PC-3 (cell line): Measurements from ENCODE around the gene BMP5. TPM values are rescaled to one million over a fixed set of nuclear protein-coding genes. Genes with fewer than 3 reads are reported as not detected.
A peak's percentile ranks its signal among the peaks of the same experiment; 100 is the strongest.

Experiments used
- ATAC-seq: fragments of 200-7000 bp; cut with Tn5 transposase; 2 replicates; pipeline ENCODE4 v1.9.1; 2020; ENCODE audit warnings: mild to moderate bottlenecking, moderate library complexity
- BruUV-seq: library from RNA; stranded (reverse); fragments of 400-500 nt; replicated peaks from 2 replicates; lab custom pipeline; 2021; lab: Mats Ljungman, UMichigan
- CTCF ChIA-PET: fragments of 300-600 bp; sonication (Branson Sonifier 250); formaldehyde crosslinking; loops from one replicate; lab custom pipeline; 2022; ENCODE audit warnings: antibody characterized with exemption; lab: Charles Lee
- POLR2A ChIA-PET: fragments of 300-600 bp; sonication (Branson Sonifier 250); formaldehyde crosslinking; loops from one replicate; lab custom pipeline; 2022; ENCODE audit warnings: antibody characterized with exemption; ENCODE audit not compliant: unreplicated experiment; lab: Charles Lee
- DNase-seq: peaks from one replicate; pipeline ENCODE4 v3.0.0-alpha.2; 2015
- H2AFZ ChIP-seq: fragments of 300-600 bp; sonication (generic); 2 replicates; pipeline ENCODE4 v1.6.0; 2016; ENCODE audit warnings: antibody characterized with exemption, low read length
- H3F3A ChIP-seq: fragments of 300-600 bp; sonication (generic); one replicate; pipeline ENCODE4 v1.6.0; 2017; ENCODE audit warnings: antibody characterized with exemption, low read length, control low read depth, mild to moderate bottlenecking; ENCODE audit not compliant: unreplicated experiment
- H3K27ac ChIP-seq: fragments of 300-600 bp; sonication (generic); 2 replicates; pipeline ENCODE4 v1.5.1; 2016; ENCODE audit warnings: mild to moderate bottlenecking, low read length
- H3K27me3 ChIP-seq: fragments of 300-600 bp; sonication (generic); 2 replicates; pipeline ENCODE4 v1.6.1; 2016; ENCODE audit warnings: low read length, mixed read lengths
- H3K36me3 ChIP-seq: fragments of 300-600 bp; sonication (generic); 2 replicates; pipeline ENCODE4 v1.6.1; 2016; ENCODE audit warnings: low read depth, mixed run types, low read length, mixed read lengths
- H3K4me1 ChIP-seq: fragments of 300-600 bp; sonication (generic); 2 replicates; pipeline ENCODE4 v1.5.1; 2016; ENCODE audit warnings: low read length; ENCODE audit not compliant: insufficient read depth
- H3K4me2 ChIP-seq: fragments of 300-600 bp; sonication (generic); 2 replicates; pipeline ENCODE4 v1.6.0; 2016; ENCODE audit warnings: low read length
- H3K4me3 ChIP-seq: fragments of 300-600 bp; sonication (generic); 2 replicates; pipeline ENCODE4 v1.5.1; 2016; ENCODE audit warnings: mild to moderate bottlenecking, low read length, mixed read lengths
- H3K79me2 ChIP-seq: fragments of 300-600 bp; sonication (generic); 2 replicates; pipeline ENCODE4 v1.6.1; 2017; ENCODE audit warnings: low read length, mixed read lengths
- H3K9ac ChIP-seq: fragments of 300-600 bp; sonication (generic); 2 replicates; pipeline ENCODE4 v1.6.0; 2016; ENCODE audit warnings: mild to moderate bottlenecking, low read length
- H3K9me2 ChIP-seq: fragments of 300-600 bp; sonication (generic); replicated peaks from 2 replicates; pipeline ENCODE4 v1.6.1; 2016; ENCODE audit warnings: mixed run types, low read length, mixed read lengths
- H3K9me3 ChIP-seq: fragments of 300-600 bp; sonication (generic); 2 replicates; pipeline ENCODE4 v1.6.1; 2016; ENCODE audit warnings: low read length, mixed read lengths
- H4K20me1 ChIP-seq: fragments of 300-600 bp; sonication (generic); 2 replicates; pipeline ENCODE4 v1.6.1; 2016; ENCODE audit warnings: low read length, mixed read lengths
- CTCF ChIP-seq: fragments of 300-600 bp; sonication (generic); conservative IDR thresholded peaks from 2 replicates; pipeline ENCODE4 v1.5.1; 2017; ENCODE audit warnings: antibody characterized with exemption, low read depth, mild to moderate bottlenecking, low read length
- EZH2 ChIP-seq: fragments of 300-600 bp; sonication (generic); IDR thresholded peaks from one replicate; pipeline ENCODE4 v1.6.1; 2017; ENCODE audit warnings: antibody characterized with exemption, mild to moderate bottlenecking, low read length; ENCODE audit not compliant: unreplicated experiment
- EZH2phosphoT487 ChIP-seq: fragments of 300-600 bp; sonication (generic); IDR thresholded peaks from 2 replicates; pipeline ENCODE4 v1.6.1; 2018; ENCODE audit warnings: mild to moderate bottlenecking, antibody characterized with exemption, low read length, borderline replicate concordance
- intact Hi-C: fragments of 100-400 bp; cut with micrococcal nuclease; formaldehyde crosslinking; loops from 2 replicates; pipeline ENCODE4 v1.9.0; 2023
- total RNA-seq: library from RNA; depleted of rRNA; stranded (reverse); fragments of >200 nt; gene quantifications from 2 replicates; pipeline ENCODE4 v1.2.3, GENCODE V29; 2014

Gene BMP5
- total RNA-seq, 1 experiment from 2014 or later, result not detected

- H4K20me1 ChIP-seq, result no peaks in the 10 kb centered on the region
- no TSS peak for BruUV-seq
- POLR2A ChIA-PET, result no interaction called here
- H2AFZ ChIP-seq, result no peak overlapping the region
- H3K79me2 ChIP-seq, result no peaks in the 10 kb centered on the region
- CTCF ChIA-PET, result no interaction called here
- H3K9me3 ChIP-seq, result 0 out of 2 replicates have a peak, but pooled peaks cover 4% of the 10 kb centered on the region
- no peak overlapping the region for H3K4me2 ChIP-seq
- no peaks in the 10 kb centered on the region for H3K27me3 ChIP-seq
- no peak for DNase-seq
- no peak for TF ChIP-seq EZH2phosphoT487
- TF ChIP-seq CTCF, result no peak
- no peak for TF ChIP-seq EZH2
- ATAC-seq, result no peak
- no peak overlapping the region for H3K9ac ChIP-seq
- H3F3A ChIP-seq, result no peaks in the 10 kb centered on the region
- peaks cover 6% of the 10 kb centered on the region; the same call in 1 of the 2 replicates for H3K36me3 ChIP-seq
- H3K27ac ChIP-seq, result no peak overlapping the region
- H3K4me1 ChIP-seq, result no peaks in the 10 kb centered on the region
- no peak overlapping the region for H3K4me3 ChIP-seq
- no peaks in the 10 kb centered on the region for H3K9me2 ChIP-seq
- intact Hi-C loops, result no loop called here
Measured at GRCh38 chr6:55705451-55706440, 169.6 kb downstream of the BMP5 start.

GRCh38 chr6:55704421-55704820 is 171.0 kb downstream of the BMP5 start:
- peak; percentile 54 for DNase-seq
- peak overlapping the region; percentile 60 for H3K27ac ChIP-seq
- no peak overlapping the region; the same call in 1 of the 2 replicates for H3K9ac ChIP-seq
- H3K4me2 ChIP-seq, result no peak overlapping the region
- H4K20me1 ChIP-seq, result no peaks in the 10 kb centered on the region
- ATAC-seq, result peak; percentile 74
- H3K9me3 ChIP-seq, result 0 out of 2 replicates have a peak, but pooled peaks cover 4% of the 10 kb centered on the region
- TF ChIP-seq CTCF (no peak), EZH2phosphoT487 (no peak), EZH2 (no peak)
- no TSS peak for BruUV-seq
- intact Hi-C loops, result no loop called here
- H3K4me1 ChIP-seq, result no peaks in the 10 kb centered on the region
- H3K9me2 ChIP-seq, result no peaks in the 10 kb centered on the region
- POLR2A ChIA-PET, result no interaction called here
- CTCF ChIA-PET, result interaction anchor here (0.5 to 1.2 kb wide), 2 partner anchors 164 to 182 kb away, joined by 3 read pairs; no protein-coding TSS in a partner anchor
- no peaks in the 10 kb centered on the region for H3K27me3 ChIP-seq
- H3K36me3 ChIP-seq, result peaks cover 6% of the 10 kb centered on the region; the same call in 1 of the 2 replicates
- H3F3A ChIP-seq, result no peaks in the 10 kb centered on the region
- no peak overlapping the region for H2AFZ ChIP-seq
- H3K79me2 ChIP-seq, result no peaks in the 10 kb centered on the region
- no peak overlapping the region for H3K4me3 ChIP-seq
